CD4-positive, alpha-beta T cell treated with Interferon gamma for 1 hour (primary cell): ENCODE measurements around the gene AMBP.

Source experiments
- DNase-seq: peaks from one replicate; pipeline ENCODE4 v3.0.0-alpha.2; 2020

AMBP gene

DNA sequence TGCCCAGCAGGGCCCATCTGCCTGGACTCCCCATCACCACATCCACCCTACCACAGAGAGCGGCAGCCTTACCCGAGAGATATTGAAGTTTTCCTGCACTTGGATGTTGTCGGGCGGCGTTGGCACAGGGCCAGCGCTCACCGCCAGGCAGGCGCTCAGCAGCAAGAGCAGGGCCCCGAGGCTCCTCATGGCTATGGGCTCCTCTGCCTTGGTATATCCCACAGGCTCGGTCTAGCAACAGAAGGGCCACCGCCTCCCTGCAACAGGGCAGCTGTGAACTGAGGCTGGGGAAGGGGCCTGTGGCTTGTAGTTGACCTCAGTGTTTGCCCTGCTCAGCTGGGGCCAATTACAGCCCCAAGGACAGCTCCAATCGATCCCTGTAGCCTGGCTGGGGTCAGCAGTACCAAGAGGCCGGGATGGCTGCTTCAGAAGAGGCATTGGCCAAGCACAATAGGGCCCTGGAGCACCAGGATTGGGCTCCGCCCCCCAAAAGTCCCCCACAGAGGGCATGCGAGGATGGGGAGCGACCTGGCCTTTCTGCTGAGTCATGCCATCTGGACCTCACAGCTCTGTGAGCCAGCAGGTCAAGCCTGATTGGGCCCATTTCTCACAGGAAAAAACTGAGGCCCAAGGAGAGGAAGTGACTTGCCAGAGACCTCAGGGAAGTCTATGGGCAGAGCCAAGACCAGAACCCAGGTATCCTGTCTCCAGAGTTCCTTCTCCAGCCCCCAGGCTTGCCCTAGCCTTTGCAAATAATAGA, at the start of gene AMBP:
AMBP (minus strand) TSS at position 280 of the 760 bp plus-strand sequence; CDS start at position 189, 91 bp downstream.
- no peak for DNase-seq

DNA sequence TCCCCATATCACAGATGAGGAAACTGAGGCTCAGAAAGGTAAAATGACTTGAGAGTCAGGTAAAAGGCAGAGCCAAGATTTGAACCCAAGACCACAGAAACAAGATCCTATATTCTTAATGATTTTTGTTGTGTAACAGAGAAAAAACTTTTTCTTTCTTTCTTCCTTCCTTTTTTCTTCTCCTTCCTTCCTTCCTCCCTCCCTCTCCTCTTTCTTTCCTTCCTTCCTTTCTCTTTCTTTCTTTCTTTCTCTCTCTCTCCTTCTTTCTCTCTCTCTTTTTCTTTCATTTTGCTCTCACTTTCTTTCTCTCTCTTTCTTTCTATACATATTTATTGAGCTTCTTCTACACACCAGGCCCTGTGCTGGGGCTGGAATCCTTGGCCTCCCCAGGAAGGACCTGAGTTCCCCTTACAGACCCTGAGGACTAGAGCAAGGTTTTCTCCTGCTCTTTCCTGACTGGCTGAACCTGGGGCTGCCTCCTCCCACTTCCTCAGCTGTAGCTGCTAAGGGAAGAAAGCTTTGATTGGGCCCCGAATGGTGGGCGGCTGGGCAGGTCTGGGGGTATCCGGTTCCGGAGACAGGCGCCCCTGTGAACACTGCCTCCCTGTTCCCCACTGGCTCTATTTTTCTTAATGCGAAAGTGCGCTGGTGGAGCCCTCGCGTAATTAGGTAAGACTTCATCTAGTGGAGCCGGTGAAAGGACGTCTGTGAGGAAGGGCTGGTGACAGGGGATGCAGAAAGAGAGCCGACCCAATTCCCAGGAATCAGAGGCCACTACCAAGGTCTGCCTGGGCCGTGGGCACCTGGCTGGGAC, 48.4 kb upstream of the AMBP start:
- DNase-seq = no peak

- DNase-seq = no peak
These were observed 47.4 kb upstream of the AMBP start for GRCh38 chr9:114125476-114126013.

GRCh38 chr9:114124666-114125475, 46.8 kb upstream of the AMBP start:
- no peak for DNase-seq

- no peak for DNase-seq
These were observed 46.0 kb upstream of the AMBP start for GRCh38 chr9:114124138-114124537.

DNA sequence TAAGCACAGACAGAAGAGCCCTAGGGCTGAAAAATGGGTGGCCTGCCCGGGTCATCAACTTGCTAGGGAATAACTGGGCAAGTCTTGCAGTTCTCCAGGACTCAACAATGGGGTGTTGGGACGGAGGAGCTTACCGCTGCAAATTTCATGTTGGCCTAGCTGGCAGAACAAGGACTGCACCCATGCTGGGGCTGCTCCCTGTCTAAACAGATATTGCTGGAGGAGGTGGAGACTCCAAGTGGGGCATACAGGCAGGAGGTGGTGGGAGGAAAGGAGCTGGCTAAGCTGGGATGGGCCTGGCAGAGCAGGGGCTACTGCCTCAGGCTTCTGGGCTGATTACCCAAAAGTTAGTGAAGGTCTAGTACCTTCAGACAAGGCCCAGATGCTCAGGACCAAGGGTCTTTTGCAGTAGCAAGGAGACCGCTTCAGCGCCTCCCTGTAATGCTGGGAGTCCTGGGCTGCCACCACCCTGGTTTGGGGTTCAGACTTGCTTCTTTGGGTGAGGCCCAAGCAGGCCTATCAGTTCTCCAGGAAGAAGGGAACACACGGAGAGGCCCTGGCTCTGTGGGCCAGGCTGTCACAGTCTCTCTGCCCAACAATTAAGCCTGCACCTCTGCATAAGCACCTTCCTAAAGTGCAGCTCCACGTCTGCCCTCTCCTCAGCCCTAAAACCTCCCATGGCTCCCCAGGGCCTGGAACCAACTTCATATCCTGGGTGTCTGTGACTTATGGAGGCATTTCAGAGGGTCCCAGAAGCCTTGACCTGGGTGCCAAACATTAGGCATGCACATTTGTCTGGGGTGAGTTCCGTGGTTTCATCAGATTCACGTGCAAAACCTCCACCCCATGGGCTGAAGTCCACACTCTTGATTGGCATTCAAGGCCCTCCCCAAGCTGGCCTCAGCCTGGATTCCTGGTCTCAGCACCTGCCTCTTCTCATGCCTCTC, 45.2 kb upstream of the AMBP start:
- no peak for DNase-seq

- no peak for DNase-seq
These were observed 44.3 kb upstream of the AMBP start for GRCh38 chr9:114122136-114123027.

DNA sequence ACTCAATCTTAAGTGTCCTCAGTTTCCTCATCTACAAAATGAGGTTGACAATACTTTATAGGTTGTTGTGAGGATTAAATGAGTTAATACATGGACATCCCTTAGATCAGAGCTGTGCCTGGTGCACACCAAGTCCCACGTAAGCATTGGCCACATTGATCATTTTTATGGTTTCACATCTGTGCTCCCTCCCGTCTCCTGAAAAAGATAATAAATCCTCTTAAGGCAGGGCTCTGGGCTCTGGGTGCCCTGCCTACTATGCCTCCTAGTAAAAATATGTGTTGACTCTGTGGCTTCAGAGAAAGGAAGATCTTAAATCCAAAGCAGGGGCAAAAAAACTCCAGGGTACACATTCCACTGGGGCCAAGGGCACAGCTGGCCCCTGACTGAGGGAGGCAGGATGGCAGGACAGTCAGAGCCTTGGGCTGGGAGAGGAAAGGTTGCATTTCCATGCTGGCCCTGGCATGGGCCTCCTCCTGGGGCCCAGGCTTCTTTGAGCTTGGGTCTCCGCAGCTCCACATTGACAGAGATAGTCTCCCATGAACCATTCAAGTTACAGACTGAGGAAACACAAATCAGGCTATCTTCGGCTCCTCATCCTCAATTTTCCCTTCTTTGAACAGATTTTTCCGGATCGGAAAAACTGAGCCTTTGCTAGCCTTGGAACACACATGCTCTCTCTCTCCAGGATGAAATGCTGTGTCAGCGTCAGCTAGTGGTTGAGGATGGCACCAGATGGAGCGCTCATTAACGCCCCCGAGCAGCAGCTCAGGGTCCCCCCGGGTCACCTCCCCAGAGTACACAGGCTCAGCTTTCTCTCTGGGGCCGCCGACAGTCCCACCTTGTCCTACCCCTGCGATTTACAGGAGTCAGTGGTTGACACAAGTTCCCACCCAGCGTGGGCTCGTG, 43.4 kb upstream of the AMBP start:
- DNase-seq = no peak

DNA sequence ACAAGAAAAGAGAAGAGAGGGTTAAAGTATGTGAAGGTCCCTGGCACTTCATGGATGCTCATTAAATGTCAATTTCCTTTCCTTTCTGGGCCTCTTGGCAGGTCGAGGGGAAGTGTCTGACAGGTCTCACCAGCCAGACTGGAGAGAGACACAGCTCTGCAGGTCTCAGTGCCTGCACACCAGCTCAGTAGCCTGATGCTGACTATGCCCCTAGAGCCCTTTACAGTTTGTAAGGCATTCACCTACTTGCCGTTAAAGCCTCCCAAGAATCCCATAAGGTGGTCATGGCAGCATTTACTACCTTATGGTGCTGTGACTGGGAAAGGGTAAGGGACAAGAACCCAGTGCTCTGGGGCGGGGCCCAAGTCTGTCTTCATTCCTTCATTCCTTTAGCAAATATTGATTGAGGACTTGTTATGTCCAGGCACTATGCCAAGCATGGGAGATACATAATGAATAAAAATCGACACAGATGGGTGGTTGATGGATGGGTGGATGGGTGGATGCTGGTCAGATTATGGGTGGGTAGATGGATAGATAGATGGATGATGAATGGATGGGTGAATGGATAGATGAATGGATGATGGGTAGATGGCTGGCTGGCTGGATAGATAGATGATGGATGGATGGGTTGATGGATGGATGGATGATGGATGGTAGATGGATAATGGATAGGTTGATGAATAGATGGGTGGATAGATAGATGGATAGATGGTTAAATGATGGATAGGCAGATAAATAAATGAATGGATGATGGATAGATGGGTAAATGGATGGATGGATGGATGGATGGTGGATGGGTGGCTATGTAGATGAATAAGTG, 42.3 kb upstream of the AMBP start:
- no peak for DNase-seq

DNA sequence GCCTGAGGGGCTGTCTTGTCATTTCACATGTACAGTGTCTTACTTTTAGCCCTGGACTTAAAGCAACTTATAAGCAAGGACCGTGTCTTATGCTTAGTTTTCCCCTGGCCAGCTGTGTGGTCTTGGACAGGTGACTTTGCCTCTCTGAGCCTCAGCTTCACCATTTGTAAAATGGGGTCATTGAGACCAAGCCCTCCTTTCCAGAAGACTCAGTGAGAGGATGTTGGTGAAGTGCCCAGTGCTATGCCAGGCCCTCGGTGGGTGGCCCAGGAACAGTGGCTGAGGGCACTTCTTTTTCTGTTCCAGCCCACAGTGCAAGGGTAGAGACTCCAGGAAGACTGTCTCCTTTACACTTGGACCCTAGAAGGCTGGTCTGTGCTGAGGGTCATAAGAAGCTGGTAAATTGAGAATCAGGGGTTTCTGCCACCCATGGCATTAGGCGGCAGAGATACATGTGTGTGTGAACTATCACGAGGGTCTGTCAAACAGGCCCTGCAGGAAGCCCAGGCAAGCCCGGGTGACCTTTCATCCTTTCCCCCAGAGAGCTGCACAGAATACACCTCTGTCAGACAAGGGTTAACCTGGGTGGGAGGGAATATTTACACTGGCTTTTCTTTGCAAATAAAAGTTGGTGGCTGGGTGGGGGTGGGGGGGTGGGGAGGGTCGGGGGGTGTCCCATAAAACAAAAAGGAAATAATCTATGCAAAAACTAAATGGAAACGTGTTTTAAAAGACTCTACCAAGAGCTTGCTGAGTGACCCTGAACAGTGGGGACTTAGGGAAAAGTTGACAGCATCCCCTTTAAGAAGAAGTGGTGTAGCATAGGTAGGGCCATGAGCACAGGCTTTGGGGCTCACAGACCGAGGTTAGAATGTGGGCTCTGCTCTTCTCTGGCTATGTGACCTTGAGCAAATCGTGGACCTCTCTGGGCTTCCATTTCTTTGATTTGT, 41.4 kb upstream of the AMBP start:
- no peak for DNase-seq

- no peak for DNase-seq
These were observed 40.1 kb upstream of the AMBP start for GRCh38 chr9:114117996-114118830.

GRCh38 chr9:114117614-114117995, 39.5 kb upstream of the AMBP start:
- DNase-seq = no peak

- no peak for DNase-seq
These were observed 38.1 kb upstream of the AMBP start for GRCh38 chr9:114116126-114116747.

GRCh38 chr9:114115654-114116125, 37.6 kb upstream of the AMBP start:
- no peak for DNase-seq

GRCh38 chr9:114114364-114114763, 36.3 kb upstream of the AMBP start:
- no peak for DNase-seq
